Neural cell (in vitro differentiated cells): Measurements from ENCODE around the gene HIVEP1. TPM values are rescaled to one million over a fixed set of nuclear protein-coding genes. Genes with fewer than 3 reads are reported as not detected.

Experiments
- H2AFZ ChIP-seq: fragments of 200-600, 300-800 bp; sonication (generic), shearing (Covaris generic); 2 replicates; pipeline ENCODE4 v1.6.0; 2014; ENCODE audit warnings: low read depth, mild to moderate bottlenecking, antibody characterized with exemption, low read length, moderate library complexity
- H3F3A ChIP-seq: fragments of 200-600 bp; shearing (Covaris generic); 2 replicates; pipeline ENCODE4 v1.6.1; 2016; ENCODE audit warnings: mild to moderate bottlenecking, moderate library complexity, mixed read lengths, antibody characterized with exemption, low read length; ENCODE audit not compliant: insufficient read depth, poor library complexity, severe bottlenecking
- H3K27ac ChIP-seq: fragments of 200-600, 300-800 bp; sonication (generic), shearing (Covaris generic); 2 replicates; pipeline ENCODE4 v1.5.1; 2014; ENCODE audit warnings: mild to moderate bottlenecking, low read length, moderate library complexity
- H3K27me3 ChIP-seq: fragments of 300-800, 200-600 bp; sonication (generic), shearing (Covaris generic); 2 replicates; pipeline ENCODE4 v1.6.0; 2014; ENCODE audit warnings: mild to moderate bottlenecking, low read depth, low read length, moderate library complexity; ENCODE audit not compliant: insufficient read depth
- H3K36me3 ChIP-seq: fragments of 300-800, 200-600 bp; sonication (generic), shearing (Covaris generic); 2 replicates; pipeline ENCODE4 v1.5.1; 2014; ENCODE audit warnings: mild to moderate bottlenecking, antibody characterized with exemption, low read length, moderate library complexity; ENCODE audit not compliant: insufficient read depth
- H3K4me2 ChIP-seq: fragments of 300-800, 200-600 bp; sonication (generic), shearing (Covaris generic); 2 replicates; pipeline ENCODE4 v1.6.0; 2014; ENCODE audit warnings: mild to moderate bottlenecking, low read length
- H3K4me3 ChIP-seq: fragments of 300-800, 200-600 bp; sonication (generic), shearing (Covaris generic); 2 replicates; pipeline ENCODE4 v1.5.1; 2014; ENCODE audit warnings: mild to moderate bottlenecking, low read length, moderate library complexity
- H3K79me2 ChIP-seq: fragments of 200-600 bp; shearing (Covaris generic); replicated peaks from 2 replicates; pipeline ENCODE4 v1.6.0; 2014; ENCODE audit warnings: mild to moderate bottlenecking, low read length, moderate library complexity; ENCODE audit not compliant: insufficient read depth
- H3K9ac ChIP-seq: fragments of 300-800, 200-600 bp; sonication (generic), shearing (Covaris generic); 2 replicates; pipeline ENCODE4 v1.6.1; 2016; ENCODE audit warnings: mild to moderate bottlenecking, low read length, mixed read lengths
- H3K9me2 ChIP-seq: fragments of 200-600 bp; shearing (Covaris generic); 2 replicates; pipeline ENCODE4 v1.6.1; 2016; ENCODE audit warnings: mild to moderate bottlenecking, low read length, mixed read lengths; ENCODE audit not compliant: insufficient read depth
- H3K9me3 ChIP-seq: fragments of 200-600, 300-800 bp; sonication (generic), shearing (Covaris generic); 2 replicates; pipeline ENCODE4 v1.6.1; 2016; ENCODE audit warnings: mild to moderate bottlenecking, mixed run types, low read length, moderate library complexity, mixed read lengths
- H4K20me1 ChIP-seq: fragments of 200-600 bp; shearing (Covaris generic); 2 replicates; pipeline ENCODE4 v1.6.1; 2016; ENCODE audit warnings: mild to moderate bottlenecking, mixed run types; ENCODE audit not compliant: insufficient read depth
- EP300 ChIP-seq: fragments of 450-650 bp; conservative IDR thresholded peaks from 2 replicates; pipeline ENCODE4 v1.6.1; 2014; ENCODE audit warnings: antibody characterized with exemption, mild to moderate bottlenecking, moderate library complexity; ENCODE audit not compliant: poor library complexity, severe bottlenecking
- EZH2 ChIP-seq: fragments of 200-600, 300-800 bp; shearing (Covaris generic), sonication (generic); IDR thresholded peaks from 2 replicates; pipeline ENCODE4 v1.6.1; 2014; ENCODE audit warnings: antibody characterized with exemption, low read length, borderline replicate concordance, mild to moderate bottlenecking; ENCODE audit not compliant: insufficient read depth, poor library complexity, severe bottlenecking
- MXI1 ChIP-seq: fragments of 450-650 bp; conservative IDR thresholded peaks from 2 replicates; pipeline ENCODE4 v1.6.1; 2014; ENCODE audit warnings: antibody characterized with exemption, mild to moderate bottlenecking; ENCODE audit not compliant: poor library complexity, severe bottlenecking
- POLR2AphosphoS5 ChIP-seq: IDR thresholded peaks from 2 replicates; pipeline ENCODE4 v1.6.1; 2012
- RAD21 ChIP-seq: fragments of 450-650 bp; conservative IDR thresholded peaks from 2 replicates; pipeline ENCODE4 v1.6.1; 2014; ENCODE audit warnings: antibody characterized with exemption, mild to moderate bottlenecking, moderate library complexity
- SMC3 ChIP-seq: fragments of 450-650 bp; conservative IDR thresholded peaks from 2 replicates; pipeline ENCODE4 v1.6.1; 2014; ENCODE audit warnings: antibody characterized with exemption, mild to moderate bottlenecking, moderate library complexity; ENCODE audit not compliant: poor library complexity
- TAF1 ChIP-seq: IDR thresholded peaks from 2 replicates; pipeline ENCODE4 v1.6.1; 2012; ENCODE audit warnings: low read depth
- polyA plus RNA-seq: library from polyadenylated mRNA; depleted of rRNA; stranded (reverse); fragments of >200 nt; gene quantifications from 2 replicates; pipeline ENCODE4 v1.2.3, GENCODE V29; 2014
- TF ChIP-seq, protein P1 (sequence below): fragments of 450-650 bp; IDR thresholded peaks from 2 replicates; pipeline ENCODE4 v1.5.1; 2014; ENCODE audit warnings: antibody characterized with exemption, mild to moderate bottlenecking, moderate library complexity; ENCODE audit not compliant: poor library complexity, severe bottlenecking
- TF ChIP-seq, protein P2 (sequence below): IDR thresholded peaks from 2 replicates; pipeline ENCODE4 v1.6.1; 2012; ENCODE audit warnings: borderline replicate concordance

The HIVEP1 gene
- polyA plus RNA-seq, 1 donor from 2014 or later: 3.6 TPM

DNA sequence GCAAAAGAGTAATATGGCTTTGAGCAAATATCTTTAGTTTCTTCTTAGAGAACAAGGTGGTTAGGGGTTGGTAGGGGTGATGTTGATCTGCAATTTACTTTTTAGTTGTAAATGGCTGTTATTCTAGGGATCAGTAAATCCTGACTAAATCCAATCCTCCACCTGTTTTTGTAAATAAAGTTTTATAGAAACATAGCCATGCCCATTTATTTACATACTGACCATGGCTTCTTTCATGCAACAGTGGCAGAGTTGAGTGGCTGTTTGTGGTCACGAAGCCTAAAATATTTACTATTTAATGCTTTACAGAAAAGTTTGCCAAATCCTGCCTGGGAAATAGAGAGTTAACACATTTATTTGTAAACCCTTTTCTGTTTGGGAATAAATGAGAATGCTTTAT, 14.7 kb downstream of the HIVEP1 start:
- Histone ChIP-seq H3K9me2 (no peaks in the 10 kb centered on the region), H3K27ac (no peak overlapping the region), H3K4me3 (no peak overlapping the region), H3K4me2 (no peak overlapping the region), H2AFZ (no peak overlapping the region), H3K79me2 (peaks cover 24% of the 10 kb centered on the region), H4K20me1 (no peaks in the 10 kb centered on the region), H3K27me3 (no peaks in the 10 kb centered on the region), H3K9me3 (no peaks in the 10 kb centered on the region), H3K9ac (no peak overlapping the region), H3F3A (no peaks in the 10 kb centered on the region), H3K36me3 (no peaks in the 10 kb centered on the region)
- TF ChIP-seq TAF1: no peak
- TF ChIP-seq RAD21: no peak
- TF ChIP-seq POLR2AphosphoS5: no peak
- no peak for TF ChIP-seq EP300
- TF ChIP-seq MXI1: no peak
- TF ChIP-seq, protein P1, sequence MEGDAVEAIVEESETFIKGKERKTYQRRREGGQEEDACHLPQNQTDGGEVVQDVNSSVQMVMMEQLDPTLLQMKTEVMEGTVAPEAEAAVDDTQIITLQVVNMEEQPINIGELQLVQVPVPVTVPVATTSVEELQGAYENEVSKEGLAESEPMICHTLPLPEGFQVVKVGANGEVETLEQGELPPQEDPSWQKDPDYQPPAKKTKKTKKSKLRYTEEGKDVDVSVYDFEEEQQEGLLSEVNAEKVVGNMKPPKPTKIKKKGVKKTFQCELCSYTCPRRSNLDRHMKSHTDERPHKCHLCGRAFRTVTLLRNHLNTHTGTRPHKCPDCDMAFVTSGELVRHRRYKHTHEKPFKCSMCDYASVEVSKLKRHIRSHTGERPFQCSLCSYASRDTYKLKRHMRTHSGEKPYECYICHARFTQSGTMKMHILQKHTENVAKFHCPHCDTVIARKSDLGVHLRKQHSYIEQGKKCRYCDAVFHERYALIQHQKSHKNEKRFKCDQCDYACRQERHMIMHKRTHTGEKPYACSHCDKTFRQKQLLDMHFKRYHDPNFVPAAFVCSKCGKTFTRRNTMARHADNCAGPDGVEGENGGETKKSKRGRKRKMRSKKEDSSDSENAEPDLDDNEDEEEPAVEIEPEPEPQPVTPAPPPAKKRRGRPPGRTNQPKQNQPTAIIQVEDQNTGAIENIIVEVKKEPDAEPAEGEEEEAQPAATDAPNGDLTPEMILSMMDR: no peak
- TF ChIP-seq, protein P2, sequence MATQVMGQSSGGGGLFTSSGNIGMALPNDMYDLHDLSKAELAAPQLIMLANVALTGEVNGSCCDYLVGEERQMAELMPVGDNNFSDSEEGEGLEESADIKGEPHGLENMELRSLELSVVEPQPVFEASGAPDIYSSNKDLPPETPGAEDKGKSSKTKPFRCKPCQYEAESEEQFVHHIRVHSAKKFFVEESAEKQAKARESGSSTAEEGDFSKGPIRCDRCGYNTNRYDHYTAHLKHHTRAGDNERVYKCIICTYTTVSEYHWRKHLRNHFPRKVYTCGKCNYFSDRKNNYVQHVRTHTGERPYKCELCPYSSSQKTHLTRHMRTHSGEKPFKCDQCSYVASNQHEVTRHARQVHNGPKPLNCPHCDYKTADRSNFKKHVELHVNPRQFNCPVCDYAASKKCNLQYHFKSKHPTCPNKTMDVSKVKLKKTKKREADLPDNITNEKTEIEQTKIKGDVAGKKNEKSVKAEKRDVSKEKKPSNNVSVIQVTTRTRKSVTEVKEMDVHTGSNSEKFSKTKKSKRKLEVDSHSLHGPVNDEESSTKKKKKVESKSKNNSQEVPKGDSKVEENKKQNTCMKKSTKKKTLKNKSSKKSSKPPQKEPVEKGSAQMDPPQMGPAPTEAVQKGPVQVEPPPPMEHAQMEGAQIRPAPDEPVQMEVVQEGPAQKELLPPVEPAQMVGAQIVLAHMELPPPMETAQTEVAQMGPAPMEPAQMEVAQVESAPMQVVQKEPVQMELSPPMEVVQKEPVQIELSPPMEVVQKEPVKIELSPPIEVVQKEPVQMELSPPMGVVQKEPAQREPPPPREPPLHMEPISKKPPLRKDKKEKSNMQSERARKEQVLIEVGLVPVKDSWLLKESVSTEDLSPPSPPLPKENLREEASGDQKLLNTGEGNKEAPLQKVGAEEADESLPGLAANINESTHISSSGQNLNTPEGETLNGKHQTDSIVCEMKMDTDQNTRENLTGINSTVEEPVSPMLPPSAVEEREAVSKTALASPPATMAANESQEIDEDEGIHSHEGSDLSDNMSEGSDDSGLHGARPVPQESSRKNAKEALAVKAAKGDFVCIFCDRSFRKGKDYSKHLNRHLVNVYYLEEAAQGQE: no peak
- no peak for TF ChIP-seq EZH2
- no peak for TF ChIP-seq SMC3

DNA sequence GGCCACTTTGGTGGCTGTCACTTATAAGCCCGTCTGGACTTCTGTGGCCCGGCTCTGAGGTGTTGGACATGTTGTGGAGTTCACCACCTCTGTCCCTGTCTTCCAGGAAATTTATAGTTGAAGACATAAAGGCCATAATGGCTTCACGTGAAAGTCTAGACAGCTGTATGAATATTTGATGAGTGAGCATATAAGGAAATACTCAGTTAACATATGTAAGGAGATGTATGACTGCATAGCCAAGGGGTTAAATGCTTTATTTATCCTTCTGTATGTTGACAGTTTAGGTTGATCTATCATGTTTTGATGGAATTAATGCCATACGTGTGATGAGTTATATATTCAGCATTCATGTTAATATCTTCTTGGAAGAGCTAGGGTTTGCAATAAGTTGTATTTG, 16.1 kb downstream of the HIVEP1 start:
- H3K9me3 ChIP-seq: no peaks in the 10 kb centered on the region
- H2AFZ ChIP-seq: no peak overlapping the region
- H3K4me2 ChIP-seq: no peak overlapping the region
- H3K79me2 ChIP-seq: peaks cover 24% of the 10 kb centered on the region
- H3K9ac ChIP-seq: no peak overlapping the region
- H3K36me3 ChIP-seq: no peaks in the 10 kb centered on the region
- no peak overlapping the region for H3K27ac ChIP-seq
- no peak for TF ChIP-seq SMC3
- no peak for TF ChIP-seq POLR2AphosphoS5
- TF ChIP-seq MXI1: no peak
- no peak for TF ChIP-seq EP300
- TF ChIP-seq, protein P2: no peak
- TF ChIP-seq, protein P1: no peak
- no peak for TF ChIP-seq TAF1
- TF ChIP-seq RAD21: no peak
- no peak for TF ChIP-seq EZH2
- H3K4me3 ChIP-seq: no peak overlapping the region
- H3K9me2 ChIP-seq: no peaks in the 10 kb centered on the region
- H4K20me1 ChIP-seq: no peaks in the 10 kb centered on the region
- no peaks in the 10 kb centered on the region for H3F3A ChIP-seq
- no peaks in the 10 kb centered on the region for H3K27me3 ChIP-seq
